Nephron (organoid): Measurements from ENCODE around the gene LRIF1.

Experiments
- H3K27ac Mint-ChIP-seq, 3 experiments: 2 replicates each; pipeline ENCODE4 v1.8.0; 2020; ENCODE audit warnings: mixed read lengths in 3 of 3, mild to moderate bottlenecking in 2 of 3, moderate library complexity in 1 of 3
- H3K27me3 Mint-ChIP-seq: 2 replicates; pipeline ENCODE4 v1.8.0; 2021; ENCODE audit warnings: low read depth, mild to moderate bottlenecking, moderate library complexity, mixed read lengths
- H3K36me3 Mint-ChIP-seq: 2 replicates; pipeline ENCODE4 v1.8.0; 2020; ENCODE audit warnings: low read depth, mixed read lengths
- H3K4me1 Mint-ChIP-seq: 2 replicates; pipeline ENCODE4 v1.8.0; 2020; ENCODE audit warnings: mixed read lengths
- H3K4me3 Mint-ChIP-seq, 3 experiments: 2 replicates each; pipeline ENCODE4 v1.8.0; 2020; ENCODE audit warnings: mild to moderate bottlenecking in 3 of 3, mixed read lengths in 3 of 3, moderate library complexity in 2 of 3
- H3K9me3 Mint-ChIP-seq: 2 replicates; pipeline ENCODE4 v1.8.0; 2020; ENCODE audit warnings: mixed read lengths
- CTCF ChIP-seq, 3 experiments: fragments of 200-600 bp; sonication (generic); IDR thresholded peaks; one replicate each; pipeline ENCODE4 v1.5.0; 2021; ENCODE audit warnings: antibody characterized with exemption in 3 of 3; ENCODE audit not compliant: unreplicated experiment in 3 of 3

Gene LRIF1

DNA sequence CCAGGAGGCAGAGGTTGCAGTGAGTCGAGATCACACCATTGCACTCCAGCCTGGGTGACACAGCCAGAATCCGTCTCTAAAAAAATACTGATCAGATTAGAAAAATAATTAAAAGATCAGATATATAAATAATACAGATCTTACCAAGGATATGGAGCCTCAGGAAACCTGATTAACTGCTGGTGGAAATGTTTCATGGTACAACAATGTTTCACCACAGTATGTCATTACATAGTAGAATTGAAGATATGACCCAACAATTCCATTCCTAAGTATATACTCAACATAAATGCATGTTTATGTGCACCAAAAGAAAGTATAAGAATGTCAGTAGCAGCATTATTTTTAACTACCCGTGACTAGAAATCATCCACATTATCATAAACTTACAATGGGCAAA, 49.0 kb downstream of the LRIF1 start:
- H3K9me3 Mint-ChIP-seq: peaks cover 4% of the 10 kb centered on the region
- no peak overlapping the region for H3K4me3 Mint-ChIP-seq
- no peaks in the 10 kb centered on the region for H3K4me1 Mint-ChIP-seq
- TF ChIP-seq CTCF (IDR thresholded peaks at IDR 0.05; ENCODE audit: unreplicated experiment in 3 of 3): no peak
- no peaks in the 10 kb centered on the region for H3K36me3 Mint-ChIP-seq
- no peak overlapping the region for H3K27ac Mint-ChIP-seq
- no peaks in the 10 kb centered on the region for H3K27me3 Mint-ChIP-seq

GRCh38 chr1:110912784-110913183, 50.9 kb downstream of the LRIF1 start:
- Mint-ChIP-seq H3K27ac (no peak overlapping the region), H3K27me3 (no peaks in the 10 kb centered on the region), H3K4me1 (no peaks in the 10 kb centered on the region), H3K36me3 (no peaks in the 10 kb centered on the region), H3K9me3 (peaks cover 4% of the 10 kb centered on the region), H3K4me3 (no peak overlapping the region)
- no peak for TF ChIP-seq CTCF (IDR thresholded peaks at IDR 0.05; ENCODE audit: unreplicated experiment in 3 of 3)

DNA sequence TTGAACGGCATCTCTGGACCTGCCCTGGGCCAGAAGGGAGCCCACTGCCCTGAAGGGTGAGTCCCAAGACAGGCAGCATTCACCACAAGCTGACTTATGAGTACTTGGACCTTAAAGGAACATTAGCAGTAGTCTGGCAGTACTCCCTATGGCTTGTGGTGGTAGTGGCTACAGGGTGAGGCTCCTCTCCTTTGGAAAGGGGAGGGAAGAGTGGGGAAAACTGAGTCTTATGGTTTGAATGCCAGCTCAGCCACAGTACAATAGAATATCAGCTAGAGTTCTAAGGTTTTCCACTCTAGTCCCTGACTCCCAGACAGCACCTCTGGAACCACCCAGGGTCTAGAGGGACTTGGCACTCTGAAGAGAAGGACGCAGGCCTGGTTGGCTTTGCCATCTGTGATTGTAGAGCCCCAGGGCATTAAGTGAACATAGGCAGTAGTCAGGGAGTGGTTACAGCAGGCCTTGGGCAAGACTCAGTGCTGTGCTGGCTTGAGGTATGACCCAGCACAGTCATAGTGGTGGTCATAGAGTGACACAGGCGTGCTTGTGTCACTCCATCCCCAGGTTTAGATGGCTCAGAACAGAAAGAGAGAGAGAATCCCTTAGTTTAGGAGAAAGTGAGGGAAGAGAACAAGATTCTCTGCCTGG, 59.7 kb downstream of the LRIF1 start:
- no peak overlapping the region for H3K27ac Mint-ChIP-seq
- no peaks in the 10 kb centered on the region for H3K27me3 Mint-ChIP-seq
- H3K4me3 Mint-ChIP-seq: no peak overlapping the region
- H3K36me3 Mint-ChIP-seq: no peaks in the 10 kb centered on the region
- H3K9me3 Mint-ChIP-seq: no peaks in the 10 kb centered on the region
- TF ChIP-seq CTCF (IDR thresholded peaks at IDR 0.05; ENCODE audit: unreplicated experiment in 3 of 3): no peak
- H3K4me1 Mint-ChIP-seq: no peaks in the 10 kb centered on the region

- no peaks in the 10 kb centered on the region for H3K9me3 Mint-ChIP-seq
- no peak overlapping the region for H3K27ac Mint-ChIP-seq
- no peaks in the 10 kb centered on the region for H3K4me1 Mint-ChIP-seq
- no peak for TF ChIP-seq CTCF (IDR thresholded peaks at IDR 0.05; ENCODE audit: unreplicated experiment in 3 of 3)
- no peaks in the 10 kb centered on the region for H3K36me3 Mint-ChIP-seq
- no peaks in the 10 kb centered on the region for H3K27me3 Mint-ChIP-seq
- H3K4me3 Mint-ChIP-seq: no peak overlapping the region
These were observed 60.8 kb downstream of the LRIF1 start for GRCh38 chr1:110902820-110903463.

DNA sequence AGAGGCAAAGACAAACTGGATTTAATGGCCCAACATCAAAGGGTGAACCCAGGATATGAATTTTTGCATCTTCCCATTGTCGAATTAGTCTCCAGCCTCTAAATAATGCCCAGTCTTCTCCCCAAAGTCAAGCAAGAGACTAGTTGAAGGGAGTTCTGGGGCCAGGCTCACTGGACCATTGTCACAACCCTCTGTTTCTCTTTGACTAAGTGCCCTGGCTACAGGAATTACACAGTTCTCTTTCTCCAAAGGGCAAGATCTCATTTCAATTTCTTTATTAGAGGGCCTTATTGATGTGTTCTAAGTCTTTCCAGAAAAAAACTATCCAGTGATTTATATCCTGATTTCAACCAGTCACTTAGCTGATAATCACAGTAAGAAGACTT, 64.3 kb downstream of the LRIF1 start:
- no peak for TF ChIP-seq CTCF (IDR thresholded peaks at IDR 0.05; ENCODE audit: unreplicated experiment in 3 of 3)
- H3K36me3 Mint-ChIP-seq: no peaks in the 10 kb centered on the region
- H3K27me3 Mint-ChIP-seq: peaks cover 4% of the 10 kb centered on the region
- H3K4me1 Mint-ChIP-seq: no peaks in the 10 kb centered on the region
- no peak overlapping the region for H3K4me3 Mint-ChIP-seq
- no peaks in the 10 kb centered on the region for H3K9me3 Mint-ChIP-seq
- no peak overlapping the region for H3K27ac Mint-ChIP-seq
